ENCODE data around the gene KRTAP10-4.

Gene KRTAP10-4

GRCh38 chr21:44531606-44532564 is 41.6 kb upstream of the KRTAP10-4 start:
- no peak for TF ChIP-seq CTCF (IDR thresholded peaks at IDR 0.05; ENCODE audit: borderline replicate concordance, control extremely low read depth, extremely low read depth, insufficient read depth, missing control alignments)

GRCh38 chr21:44532712-44533111 is 40.8 kb upstream of the KRTAP10-4 start:
- TF ChIP-seq CTCF (IDR thresholded peaks at IDR 0.05; ENCODE audit: borderline replicate concordance, control extremely low read depth, extremely low read depth, insufficient read depth, missing control alignments), result no peak
- in situ Hi-C loops (cut with MboI; ENCODE audit: low sequenced_read_pairs, unreplicated experiment), result no loop called here
- peak; percentile 22 for DNase-seq (ENCODE audit: low spot score)

More at GRCh38 chr21:44531606-44532564, 41.6 kb upstream of the KRTAP10-4 start:
- in situ Hi-C loops (cut with MboI; ENCODE audit: low sequenced_read_pairs, unreplicated experiment), result no loop called here
- peak; percentile 18 for DNase-seq (ENCODE audit: low spot score)

GRCh38 chr21:44533121-44533890 is 40.2 kb upstream of the KRTAP10-4 start:
- no peak for DNase-seq (ENCODE audit: low spot score)
- no peak for TF ChIP-seq CTCF (IDR thresholded peaks at IDR 0.05; ENCODE audit: borderline replicate concordance, control extremely low read depth, extremely low read depth, insufficient read depth, missing control alignments)
- in situ Hi-C loops (cut with MboI; ENCODE audit: low sequenced_read_pairs, unreplicated experiment), result no loop called here

GRCh38 chr21:44533891-44534627 is 39.5 kb upstream of the KRTAP10-4 start:
- in situ Hi-C loops (cut with MboI; ENCODE audit: low sequenced_read_pairs, unreplicated experiment), result no loop called here
- TF ChIP-seq CTCF (IDR thresholded peaks at IDR 0.05; ENCODE audit: borderline replicate concordance, control extremely low read depth, extremely low read depth, insufficient read depth, missing control alignments), result no peak
- no peak for DNase-seq (ENCODE audit: low spot score)

DNA sequence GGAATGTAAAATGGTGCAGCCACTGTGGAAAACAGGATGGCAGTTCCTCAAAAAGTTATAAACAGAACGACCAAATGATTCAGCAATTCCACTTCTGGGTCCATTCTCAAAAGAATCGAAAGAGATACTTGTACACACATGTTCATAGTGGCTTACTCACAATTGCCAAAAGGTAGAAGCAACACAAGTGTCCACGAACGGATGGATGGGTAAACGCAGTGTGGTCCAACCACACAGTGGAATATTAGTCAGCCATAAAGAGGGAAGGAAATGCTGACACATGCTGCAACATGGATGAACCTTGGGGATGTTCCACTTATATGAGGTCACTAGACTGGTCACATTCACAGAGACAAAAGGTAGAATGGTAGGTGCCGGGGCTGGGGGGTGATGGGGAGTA is 38.8 kb upstream of the KRTAP10-4 start:
- in situ Hi-C loops (cut with MboI; ENCODE audit: low sequenced_read_pairs, unreplicated experiment), result no loop called here
- no peak for TF ChIP-seq CTCF (IDR thresholded peaks at IDR 0.05; ENCODE audit: borderline replicate concordance, control extremely low read depth, extremely low read depth, insufficient read depth, missing control alignments)
- no peak for DNase-seq (ENCODE audit: low spot score)

GRCh38 chr21:44535963-44536362 is 37.6 kb upstream of the KRTAP10-4 start:
- in situ Hi-C loops (cut with MboI; ENCODE audit: low sequenced_read_pairs, unreplicated experiment), result no loop called here
- no peak for DNase-seq (ENCODE audit: low spot score)
- no peak for TF ChIP-seq CTCF (IDR thresholded peaks at IDR 0.05; ENCODE audit: borderline replicate concordance, control extremely low read depth, extremely low read depth, insufficient read depth, missing control alignments)
